Measurements from ENCODE around the gene PLXNB2. TPM values are rescaled to one million over a fixed set of nuclear protein-coding genes. Genes with fewer than 3 reads are reported as not detected.

PLXNB2 gene
- total and polyA plus RNA-seq, 2 donors (not counting 1 experiment from before 2014, with no cell fraction given) = 62.7 to 209 TPM

GRCh38 chr22:50320671-50321325, 13.4 kb upstream of the PLXNB2 start:
- H3K36me3 ChIP-seq (ENCODE audit: control insufficient read depth, insufficient read depth, low read length) = no peaks in the 10 kb centered on the region
- H2AFZ ChIP-seq (ENCODE audit: low read length) = no peak overlapping the region
- no peaks in the 10 kb centered on the region for H3K79me2 ChIP-seq (ENCODE audit: control insufficient read depth, insufficient read depth, low read length)
- no peaks in the 10 kb centered on the region for H3K4me1 ChIP-seq (ENCODE audit: control insufficient read depth, extremely low read depth, insufficient read depth, low read length)
- H3K27ac ChIP-seq (ENCODE audit: insufficient read depth, low read length) = no peak overlapping the region
- no peak overlapping the region for H3K4me2 ChIP-seq (ENCODE audit: extremely low read depth, insufficient read depth, low read length)
- no peak for DNase-seq (ENCODE audit: low read depth in 2 of 2)
- H3K9ac ChIP-seq (ENCODE audit: insufficient read depth, low read length) = no peak overlapping the region
- H4K20me1 ChIP-seq (ENCODE audit: control insufficient read depth, extremely low read depth, insufficient read depth, low read length) = no peaks in the 10 kb centered on the region
- H3K4me3 ChIP-seq (replicated peaks in 1 of 4; ENCODE audit: control extremely low read depth in 1 of 4, insufficient read depth in 1 of 4, low read depth in 3 of 4, low read length in 4 of 4) = no peak overlapping the region
- TF ChIP-seq EZH2 (IDR thresholded peaks at IDR 0.05; ENCODE audit: low read length, missing control alignments) = no peak
- TF ChIP-seq, protein P1, sequence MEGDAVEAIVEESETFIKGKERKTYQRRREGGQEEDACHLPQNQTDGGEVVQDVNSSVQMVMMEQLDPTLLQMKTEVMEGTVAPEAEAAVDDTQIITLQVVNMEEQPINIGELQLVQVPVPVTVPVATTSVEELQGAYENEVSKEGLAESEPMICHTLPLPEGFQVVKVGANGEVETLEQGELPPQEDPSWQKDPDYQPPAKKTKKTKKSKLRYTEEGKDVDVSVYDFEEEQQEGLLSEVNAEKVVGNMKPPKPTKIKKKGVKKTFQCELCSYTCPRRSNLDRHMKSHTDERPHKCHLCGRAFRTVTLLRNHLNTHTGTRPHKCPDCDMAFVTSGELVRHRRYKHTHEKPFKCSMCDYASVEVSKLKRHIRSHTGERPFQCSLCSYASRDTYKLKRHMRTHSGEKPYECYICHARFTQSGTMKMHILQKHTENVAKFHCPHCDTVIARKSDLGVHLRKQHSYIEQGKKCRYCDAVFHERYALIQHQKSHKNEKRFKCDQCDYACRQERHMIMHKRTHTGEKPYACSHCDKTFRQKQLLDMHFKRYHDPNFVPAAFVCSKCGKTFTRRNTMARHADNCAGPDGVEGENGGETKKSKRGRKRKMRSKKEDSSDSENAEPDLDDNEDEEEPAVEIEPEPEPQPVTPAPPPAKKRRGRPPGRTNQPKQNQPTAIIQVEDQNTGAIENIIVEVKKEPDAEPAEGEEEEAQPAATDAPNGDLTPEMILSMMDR (conservative IDR thresholded peaks at IDR 0.05 in 1 of 2, IDR thresholded peaks at IDR 0.05 in 1 of 2; ENCODE audit: low read depth in 1 of 2, low read length in 2 of 2) = no peak
- H3K9me3 ChIP-seq (ENCODE audit: control insufficient read depth, insufficient read depth, low read depth, low read length) = no peaks in the 10 kb centered on the region
- no peaks in the 10 kb centered on the region for H3K27me3 ChIP-seq (ENCODE audit: control insufficient read depth, insufficient read depth, low read length)

- no peak overlapping the region for H3K4me3 ChIP-seq (replicated peaks in 1 of 4; ENCODE audit: control extremely low read depth in 1 of 4, insufficient read depth in 1 of 4, low read depth in 3 of 4, low read length in 4 of 4)
Measured at GRCh38 chr22:50320116-50320515, 12.7 kb upstream of the PLXNB2 start.

GRCh38 chr22:50319503-50319951, 12.1 kb upstream of the PLXNB2 start:
- no peak overlapping the region for H3K27ac ChIP-seq (ENCODE audit: insufficient read depth, low read length)
- no peaks in the 10 kb centered on the region for H3K27me3 ChIP-seq (ENCODE audit: control insufficient read depth, insufficient read depth, low read length)
- H3K4me2 ChIP-seq (ENCODE audit: extremely low read depth, insufficient read depth, low read length) = no peak overlapping the region
- DNase-seq (ENCODE audit: low read depth in 2 of 2) = no peak
- H3K9ac ChIP-seq (ENCODE audit: insufficient read depth, low read length) = no peak overlapping the region
- no peaks in the 10 kb centered on the region for H3K4me1 ChIP-seq (ENCODE audit: control insufficient read depth, extremely low read depth, insufficient read depth, low read length)
- H3K9me3 ChIP-seq (ENCODE audit: control insufficient read depth, insufficient read depth, low read depth, low read length) = no peaks in the 10 kb centered on the region
- H4K20me1 ChIP-seq (ENCODE audit: control insufficient read depth, extremely low read depth, insufficient read depth, low read length) = no peaks in the 10 kb centered on the region
- no peak overlapping the region for H3K4me3 ChIP-seq (replicated peaks in 1 of 4; ENCODE audit: control extremely low read depth in 1 of 4, insufficient read depth in 1 of 4, low read depth in 3 of 4, low read length in 4 of 4)
- H2AFZ ChIP-seq (ENCODE audit: low read length) = no peak overlapping the region
- TF ChIP-seq EZH2 (IDR thresholded peaks at IDR 0.05; ENCODE audit: low read length, missing control alignments) = no peak
- TF ChIP-seq, protein P1 (conservative IDR thresholded peaks at IDR 0.05 in 1 of 2, IDR thresholded peaks at IDR 0.05 in 1 of 2; ENCODE audit: low read depth in 1 of 2, low read length in 2 of 2) = no peak
- no peaks in the 10 kb centered on the region for H3K36me3 ChIP-seq (ENCODE audit: control insufficient read depth, insufficient read depth, low read length)
- H3K79me2 ChIP-seq (ENCODE audit: control insufficient read depth, insufficient read depth, low read length) = no peaks in the 10 kb centered on the region

More at GRCh38 chr22:50320116-50320515, 12.7 kb upstream of the PLXNB2 start:
- no peak overlapping the region for H3K4me2 ChIP-seq (ENCODE audit: extremely low read depth, insufficient read depth, low read length)
- no peak for DNase-seq (ENCODE audit: low read depth in 2 of 2)
- TF ChIP-seq EZH2 (IDR thresholded peaks at IDR 0.05; ENCODE audit: low read length, missing control alignments) = no peak
- TF ChIP-seq, protein P1 (conservative IDR thresholded peaks at IDR 0.05 in 1 of 2, IDR thresholded peaks at IDR 0.05 in 1 of 2; ENCODE audit: low read depth in 1 of 2, low read length in 2 of 2) = no peak
- no peak overlapping the region for H3K27ac ChIP-seq (ENCODE audit: insufficient read depth, low read length)
- H3K9me3 ChIP-seq (ENCODE audit: control insufficient read depth, insufficient read depth, low read depth, low read length) = no peaks in the 10 kb centered on the region
- no peaks in the 10 kb centered on the region for H3K36me3 ChIP-seq (ENCODE audit: control insufficient read depth, insufficient read depth, low read length)
- H4K20me1 ChIP-seq (ENCODE audit: control insufficient read depth, extremely low read depth, insufficient read depth, low read length) = no peaks in the 10 kb centered on the region
- no peaks in the 10 kb centered on the region for H3K27me3 ChIP-seq (ENCODE audit: control insufficient read depth, insufficient read depth, low read length)
- H2AFZ ChIP-seq (ENCODE audit: low read length) = no peak overlapping the region
- no peak overlapping the region for H3K9ac ChIP-seq (ENCODE audit: insufficient read depth, low read length)
- H3K79me2 ChIP-seq (ENCODE audit: control insufficient read depth, insufficient read depth, low read length) = no peaks in the 10 kb centered on the region
- no peaks in the 10 kb centered on the region for H3K4me1 ChIP-seq (ENCODE audit: control insufficient read depth, extremely low read depth, insufficient read depth, low read length)
